Adrenal gland (tissue), 12 donors: ENCODE measurements around the gene NETO1. TPM values are rescaled to one million over a fixed set of nuclear protein-coding genes. Genes with fewer than 3 reads are reported as not detected.

Experiments
- DNase-seq, 7 donors: peaks; one replicate each; pipeline ENCODE4 v3.0.0-alpha.2; 2019 to 2020
- H3K27ac ChIP-seq, 5 donors: fragments of 200-600 bp; sonication (generic) in 4 of 5; 1 replicate in 3 of 5; 2 replicates in 2 of 5; pipeline versions ENCODE4 v1.5.1 to v1.8.0; 2016 to 2020; ENCODE audit warnings: mild to moderate bottlenecking in 1 of 5
- H3K27me3 ChIP-seq: fragments of 200-600 bp; 2 replicates; pipeline ENCODE4 v1.8.0; 2021
- H3K36me3 ChIP-seq, 2 donors: fragments of 200-600 bp; replicated peaks in 1 of 2; 1 replicate in 1 of 2; 2 replicates in 1 of 2; pipeline versions ENCODE4 v1.5.1 to v1.8.0; 2018 to 2022
- H3K4me1 ChIP-seq, 2 donors: fragments of 200-600 bp; replicated peaks in 1 of 2; 1 replicate in 1 of 2; 2 replicates in 1 of 2; pipeline versions ENCODE4 v1.5.1 to v1.8.0; 2018 to 2021
- H3K4me3 ChIP-seq, 4 donors: fragments of 200-600 bp; sonication (generic) in 3 of 4; one replicate each; pipeline ENCODE4 v1.5.1; 2016 to 2018
- H3K9me3 ChIP-seq, 3 donors: fragments of 200-600 bp; sonication (generic) in 1 of 3; replicated peaks in 1 of 3; 1 replicate in 2 of 3; 2 replicates in 1 of 3; pipeline versions ENCODE4 v1.5.1 to v1.8.0; 2016 to 2021
- POLR2A ChIP-seq, 2 donors: fragments of 450-650 bp; IDR thresholded peaks; one replicate each; pipeline ENCODE4 v1.6.1; 2017; ENCODE audit warnings: antibody characterized with exemption in 2 of 2, mild to moderate bottlenecking in 2 of 2, moderate library complexity in 1 of 2
- WGBS, 4 donors: extraction: QIAGEN DNeasy Blood & Tissue Kit in 2 of 4; methylation state at CpG; one replicate each; pipeline versions ENCODE4 v1.1.5 to v1.1.7; 2013 to 2017; 5-methylcytosine and 5-hydroxymethylcytosine counted together
- intact Hi-C, 2 donors: fragments of 100-400 bp; cut with DNase I; formaldehyde crosslinking; loops; one replicate each; pipeline versions ENCODE4 v1.14.1 to v1.15.0; 2022 to 2023
- polyA plus RNA-seq, 3 donors: library from polyadenylated mRNA; stranded (reverse); fragments of 200-250 nt in 2 of 3; fragments of 350-450 nt in 1 of 3; fragmentation: Illumina TruSeq in 1 of 3; extraction: RNeasy Lipid Tissue Mini Kit (QIAGEN cat#74804) in 1 of 3; gene quantifications; one replicate each; pipeline ENCODE4 v1.2.3, GENCODE V29; 2013 to 2014
- total RNA-seq, 9 donors: library from RNA; depleted of rRNA in 4 of 9; stranded (reverse); fragments of >200 nt in 4 of 9; fragments of 120-200 nt in 1 of 9; fragmentation: NEBNext Ultra II Directional in 1 of 9; extraction: Animal tissue kit (Norgen Biotek cat#: 25700) in 1 of 9; gene quantifications; one replicate each; pipeline versions ENCODE4 v1.1.0 to v1.2.4, GENCODE V29; 2013 to 2023
- TF ChIP-seq, protein P1 (sequence below), 6 experiments: fragments of 450-650 bp in 4 of 6; fragments of 200-600 bp in 2 of 6; sonication (generic) in 1 of 6; IDR thresholded peaks; 1 replicate in 5 of 6; 2 replicates in 1 of 6; pipeline versions ENCODE4 v1.5.1 to v1.8.0; 2016 to 2021; ENCODE audit warnings: antibody characterized with exemption in 6 of 6, mild to moderate bottlenecking in 2 of 6, moderate library complexity in 1 of 6
- donor health status: healthy with polysubstance abuse.
- donor health status: Bipolar disorder and iron deficiency.
- donor health status: DM: yes; HTN: yes; CAD: no.
- donor health status: DM: no; HTN: no; CAD: no.
- donor health status: DM: no; HTN: no; CAD: no.
- donor health status: DM: yes; HTN: yes; CAD: no.

The NETO1 gene
- total and polyA plus RNA-seq, 12 donors = 0.10 to 0.50 (median 0.14) TPM; not detected in 9

DNA sequence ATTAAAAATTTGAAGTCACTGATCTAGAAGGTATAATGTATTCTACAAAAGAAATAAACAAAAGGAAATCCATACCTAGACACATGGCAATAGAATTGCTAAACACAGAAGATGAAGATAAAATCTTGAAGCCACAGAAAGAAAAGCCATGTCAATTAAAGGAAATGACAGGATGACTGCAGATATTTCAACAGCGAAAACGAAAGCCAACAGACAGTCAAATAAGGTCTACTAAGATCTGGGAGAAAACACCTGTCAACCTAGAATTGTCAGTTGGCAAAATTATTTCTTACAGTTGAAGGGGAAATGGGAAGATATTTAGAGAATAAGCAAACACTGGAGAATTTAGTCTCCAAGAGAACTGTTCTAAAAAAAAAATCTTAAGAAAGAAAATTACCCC lies 39.2 kb downstream of the NETO1 start:
- intact Hi-C loops = no loop called here
- Histone ChIP-seq H3K9me3 (no peaks in the 10 kb centered on the region), H3K27ac (no peak overlapping the region), H3K27me3 (no peaks in the 10 kb centered on the region), H3K4me3 (no peak overlapping the region), H3K4me1 (no peaks in the 10 kb centered on the region), H3K36me3 (no peaks in the 10 kb centered on the region)
- DNase-seq = no peak
- 67 to 83% (median 72%) methylated on average over 2 of the region's 2 CpGs for WGBS, 4 donors
- TF ChIP-seq POLR2A (IDR thresholded peaks at IDR 0.05) = no peak
- TF ChIP-seq, protein P1, sequence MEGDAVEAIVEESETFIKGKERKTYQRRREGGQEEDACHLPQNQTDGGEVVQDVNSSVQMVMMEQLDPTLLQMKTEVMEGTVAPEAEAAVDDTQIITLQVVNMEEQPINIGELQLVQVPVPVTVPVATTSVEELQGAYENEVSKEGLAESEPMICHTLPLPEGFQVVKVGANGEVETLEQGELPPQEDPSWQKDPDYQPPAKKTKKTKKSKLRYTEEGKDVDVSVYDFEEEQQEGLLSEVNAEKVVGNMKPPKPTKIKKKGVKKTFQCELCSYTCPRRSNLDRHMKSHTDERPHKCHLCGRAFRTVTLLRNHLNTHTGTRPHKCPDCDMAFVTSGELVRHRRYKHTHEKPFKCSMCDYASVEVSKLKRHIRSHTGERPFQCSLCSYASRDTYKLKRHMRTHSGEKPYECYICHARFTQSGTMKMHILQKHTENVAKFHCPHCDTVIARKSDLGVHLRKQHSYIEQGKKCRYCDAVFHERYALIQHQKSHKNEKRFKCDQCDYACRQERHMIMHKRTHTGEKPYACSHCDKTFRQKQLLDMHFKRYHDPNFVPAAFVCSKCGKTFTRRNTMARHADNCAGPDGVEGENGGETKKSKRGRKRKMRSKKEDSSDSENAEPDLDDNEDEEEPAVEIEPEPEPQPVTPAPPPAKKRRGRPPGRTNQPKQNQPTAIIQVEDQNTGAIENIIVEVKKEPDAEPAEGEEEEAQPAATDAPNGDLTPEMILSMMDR (IDR thresholded peaks at IDR 0.05) = no peak

DNA sequence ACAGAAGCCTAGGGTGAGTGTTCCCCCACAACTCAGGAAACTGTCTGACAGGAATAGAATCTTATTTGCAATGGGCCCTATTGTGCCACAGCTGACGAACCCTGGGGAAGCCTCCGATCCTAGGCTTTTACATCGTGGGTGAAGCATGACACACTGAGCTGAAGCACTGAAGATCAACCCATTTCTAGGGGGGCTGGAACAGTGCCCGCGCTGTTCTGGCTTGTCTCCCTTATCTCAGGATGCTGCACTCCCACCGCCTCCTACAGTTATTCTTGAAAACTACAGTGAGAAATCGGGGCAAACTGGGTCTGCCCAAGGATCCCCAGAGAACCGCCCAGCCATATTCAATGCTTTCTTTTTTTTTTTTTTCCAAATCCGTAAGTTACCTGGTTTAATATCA lies 41.1 kb downstream of the NETO1 start:
- no peak for TF ChIP-seq POLR2A (IDR thresholded peaks at IDR 0.05)
- TF ChIP-seq, protein P1 (IDR thresholded peaks at IDR 0.05) = no peak
- Histone ChIP-seq H3K27ac (no peak overlapping the region), H3K27me3 (no peaks in the 10 kb centered on the region), H3K4me3 (no peak overlapping the region), H3K9me3 (no peaks in the 10 kb centered on the region), H3K4me1 (no peaks in the 10 kb centered on the region), H3K36me3 (no peaks in the 10 kb centered on the region)
- no peak for DNase-seq
- intact Hi-C loops = no loop called here
- WGBS, 4 donors = 58 to 74% (median 61%) methylated on average over 9 of the region's 9 CpGs

DNA sequence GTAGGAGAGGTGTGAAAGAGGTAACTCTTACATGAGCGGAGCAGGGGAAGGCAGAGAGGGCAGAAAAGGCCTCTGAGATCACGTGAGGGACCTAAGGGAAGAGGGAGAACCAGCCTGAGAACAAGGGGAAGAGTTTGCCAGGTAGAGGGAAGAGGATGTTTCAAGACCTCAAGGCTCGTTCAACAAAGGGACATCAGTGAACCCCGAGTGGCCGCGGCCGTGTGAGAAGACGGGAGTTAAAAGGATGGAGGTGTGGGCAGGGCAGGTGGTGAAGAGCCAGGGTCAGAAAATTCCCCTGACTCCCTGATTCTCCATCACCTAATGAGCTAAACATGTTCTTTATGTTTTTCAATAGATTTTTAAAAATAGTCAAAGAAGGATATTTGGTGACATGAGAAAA lies 44.4 kb downstream of the NETO1 start:
- Histone ChIP-seq H3K4me3 (no peak overlapping the region), H3K27me3 (no peaks in the 10 kb centered on the region), H3K4me1 (no peaks in the 10 kb centered on the region), H3K9me3 (no peaks in the 10 kb centered on the region), H3K36me3 (no peaks in the 10 kb centered on the region), H3K27ac (no peak overlapping the region)
- no peak for TF ChIP-seq POLR2A (IDR thresholded peaks at IDR 0.05)
- TF ChIP-seq, protein P1 (IDR thresholded peaks at IDR 0.05) = no peak
- intact Hi-C loops = no loop called here
- 67 to 78% (median 73%) methylated on average over 8 of the region's 8 CpGs for WGBS, 4 donors
- DNase-seq = no peak

DNA sequence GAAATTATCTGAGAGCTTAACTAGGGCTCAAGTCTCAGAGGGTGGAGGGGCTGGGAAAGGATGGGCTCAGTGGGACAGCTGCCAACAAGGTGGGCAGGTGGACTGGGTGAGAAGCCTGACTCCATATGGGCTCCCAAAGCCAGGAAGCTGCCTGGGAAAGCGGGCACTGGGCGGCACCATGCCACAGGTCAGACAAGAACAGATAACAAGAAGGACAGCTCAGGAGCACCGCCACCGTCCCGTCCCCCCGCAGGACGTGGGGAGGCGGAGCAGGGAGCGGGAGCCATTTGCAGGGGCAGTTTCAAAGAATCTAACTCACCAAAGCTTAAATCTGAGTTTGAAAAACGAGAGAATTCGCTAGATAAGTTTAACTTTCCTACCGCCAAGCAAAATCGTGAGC lies 45.6 kb downstream of the NETO1 start:
- TF ChIP-seq, protein P1 (IDR thresholded peaks at IDR 0.05) = no peak
- no peak for TF ChIP-seq POLR2A (IDR thresholded peaks at IDR 0.05)
- H3K4me3 ChIP-seq = no peak overlapping the region
- no peaks in the 10 kb centered on the region for H3K4me1 ChIP-seq
- no peaks in the 10 kb centered on the region for H3K27me3 ChIP-seq
- no peak overlapping the region for H3K27ac ChIP-seq
- no peak for DNase-seq
- no peaks in the 10 kb centered on the region for H3K36me3 ChIP-seq
- H3K9me3 ChIP-seq = no peaks in the 10 kb centered on the region
- intact Hi-C loops = no loop called here
- 74 to 84% (median 82%) methylated on average over 13 of the region's 13 CpGs for WGBS, 4 donors
